ENCODE measurements around the gene IL12RB1.
A peak's percentile ranks its signal among the peaks of the same experiment; 100 is the strongest.

Gene IL12RB1

DNA sequence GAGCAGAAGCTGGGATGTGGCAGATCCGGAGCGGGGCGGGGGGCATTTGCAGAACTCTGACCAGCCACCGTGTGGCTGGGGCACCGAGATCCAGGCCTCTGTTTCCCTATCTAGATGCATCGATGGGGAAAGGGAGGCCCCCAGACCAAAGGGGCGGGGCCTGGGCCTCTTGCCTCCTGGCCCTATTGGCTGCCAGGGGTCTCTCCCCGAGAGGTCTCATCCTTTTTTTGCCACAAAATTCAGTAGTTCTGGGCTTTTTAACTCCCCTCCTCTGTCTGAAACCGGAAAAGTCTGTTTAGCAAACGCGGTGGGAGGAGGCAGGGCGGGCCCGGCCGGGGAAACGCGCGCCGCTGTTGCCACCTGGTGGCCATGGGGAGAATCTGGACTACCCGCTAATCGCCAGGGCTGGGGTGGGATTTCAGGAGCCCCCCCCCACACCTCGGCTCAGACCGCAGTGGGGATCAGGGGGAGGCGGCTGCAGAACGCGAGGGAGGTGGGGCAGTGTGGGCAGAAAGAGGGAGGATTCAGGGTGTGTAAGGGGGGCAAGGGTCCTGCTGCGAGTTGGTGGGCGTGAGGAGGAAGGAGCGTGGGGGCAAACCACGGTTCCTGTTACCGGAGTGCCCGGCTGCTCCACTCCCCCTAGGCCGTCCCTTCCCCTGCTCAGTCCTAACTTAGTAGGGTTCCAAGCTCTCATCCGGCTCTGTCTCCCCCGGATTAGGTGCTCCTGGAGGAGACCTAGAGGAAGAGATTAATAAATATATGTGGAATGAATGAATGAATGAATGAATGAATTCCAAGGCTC lies 28.3 kb downstream of the IL12RB1 start:
- peak overlapping the region in 1 of 2 donors; percentile 27 for H3K4me3 ChIP-seq (ENCODE audit: low read depth in 1 of 2, low read length in 2 of 2)
- H3K36me3 ChIP-seq (ENCODE audit: insufficient read depth, low read length) = no peaks in the 10 kb centered on the region
- no peaks in the 10 kb centered on the region for H3K9me3 ChIP-seq (ENCODE audit: low read length)
- H3K27ac ChIP-seq (ENCODE audit: low read depth, low read length) = peak overlapping the region; percentile 62
- no peaks in the 10 kb centered on the region for H3K27me3 ChIP-seq (ENCODE audit: control insufficient read depth in 1 of 2, insufficient read depth in 2 of 2, low read length in 2 of 2)
- H3K9ac ChIP-seq (ENCODE audit: low read length) = no peak overlapping the region
- peaks cover 7% of the 10 kb centered on the region for H3K4me1 ChIP-seq (ENCODE audit: insufficient read depth, low read length)

DNA sequence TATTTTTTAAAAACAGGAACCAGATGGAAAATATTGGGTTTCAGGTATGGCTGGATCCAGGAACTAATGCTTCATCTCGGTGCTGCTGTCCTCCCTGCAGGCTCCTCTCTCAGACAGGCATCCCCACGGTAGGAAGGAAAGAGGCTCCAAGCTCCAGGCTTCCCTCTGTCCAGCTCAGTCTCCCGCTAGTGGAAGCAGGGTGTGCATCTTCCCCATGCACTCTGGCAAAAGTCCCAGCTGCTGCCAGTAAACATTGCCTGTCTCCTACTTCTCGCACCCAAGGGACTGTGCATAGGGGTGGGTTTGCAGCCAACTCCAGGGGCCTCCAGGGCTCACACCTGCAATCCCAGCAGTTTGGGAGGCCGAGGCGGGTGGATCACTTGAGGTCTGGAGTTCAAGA lies 29.2 kb downstream of the IL12RB1 start:
- Histone ChIP-seq H3K4me3 (ENCODE audit: low read depth in 1 of 2, low read length in 2 of 2) (no peak overlapping the region), H3K36me3 (ENCODE audit: insufficient read depth, low read length) (no peaks in the 10 kb centered on the region), H3K4me1 (ENCODE audit: insufficient read depth, low read length) (peaks cover 7% of the 10 kb centered on the region), H3K27ac (ENCODE audit: low read depth, low read length) (no peak overlapping the region), H3K9ac (ENCODE audit: low read length) (no peak overlapping the region), H3K9me3 (ENCODE audit: low read length) (no peaks in the 10 kb centered on the region), H3K27me3 (ENCODE audit: control insufficient read depth in 1 of 2, insufficient read depth in 2 of 2, low read length in 2 of 2) (no peaks in the 10 kb centered on the region)

DNA sequence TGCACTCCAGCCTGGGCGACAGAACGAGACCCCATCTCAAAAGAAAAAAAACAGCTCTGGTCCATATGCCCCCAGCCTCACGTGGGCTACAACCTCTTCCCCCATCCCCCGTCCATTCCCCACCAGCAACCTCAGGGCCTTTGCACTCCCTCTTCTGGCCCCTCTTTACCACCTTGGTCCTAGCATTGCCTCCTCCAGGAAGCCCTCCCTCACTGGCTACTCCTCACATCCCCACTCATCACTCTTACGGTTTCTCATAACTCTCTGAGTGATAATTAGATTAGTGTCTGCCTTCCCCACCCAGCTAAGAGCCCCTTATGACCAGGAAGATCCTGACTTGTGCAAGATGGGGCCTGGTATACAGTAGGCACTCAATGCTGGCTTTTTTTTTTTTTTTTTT lies 30.8 kb downstream of the IL12RB1 start:
- Histone ChIP-seq H3K36me3 (ENCODE audit: insufficient read depth, low read length) (no peaks in the 10 kb centered on the region), H3K9ac (ENCODE audit: low read length) (no peak overlapping the region), H3K27ac (ENCODE audit: low read depth, low read length) (no peak overlapping the region), H3K9me3 (ENCODE audit: low read length) (no peaks in the 10 kb centered on the region), H3K27me3 (ENCODE audit: control insufficient read depth in 1 of 2, insufficient read depth in 2 of 2, low read length in 2 of 2) (peaks cover 0 to 4% of the 10 kb centered on the region in 2 donors), H3K4me3 (ENCODE audit: low read depth in 1 of 2, low read length in 2 of 2) (no peak overlapping the region), H3K4me1 (ENCODE audit: insufficient read depth, low read length) (peaks cover 12% of the 10 kb centered on the region)

DNA sequence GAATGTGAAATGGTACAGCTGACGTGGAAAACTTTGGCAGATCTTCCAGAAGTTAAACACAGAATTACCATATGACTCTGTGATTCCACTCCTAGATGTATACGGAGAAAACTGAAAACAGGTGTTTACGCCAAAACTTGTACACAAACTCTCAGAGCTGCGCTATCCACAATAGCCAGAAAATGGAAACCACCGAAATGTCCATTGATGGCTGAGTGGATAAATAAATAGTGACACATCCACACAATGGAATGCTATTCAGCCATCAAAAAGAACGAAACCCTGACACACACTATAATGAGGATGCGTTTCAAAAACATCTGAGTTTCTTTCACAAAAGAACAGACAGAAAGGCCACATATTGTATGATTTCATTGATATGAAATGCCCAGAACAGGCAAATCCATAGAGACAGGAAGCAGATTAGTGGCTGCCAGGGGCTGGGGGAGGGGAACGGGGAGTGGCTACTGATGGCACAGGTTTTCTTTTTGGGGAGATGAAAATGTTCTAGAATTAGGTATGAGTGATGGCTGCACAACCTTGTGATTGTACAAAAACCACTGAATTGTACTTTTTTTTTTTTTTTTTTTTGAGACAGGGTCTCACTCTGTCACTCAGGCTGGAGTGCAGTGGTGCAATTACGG lies 33.0 kb downstream of the IL12RB1 start:
- Histone ChIP-seq H3K36me3 (ENCODE audit: insufficient read depth, low read length) (no peaks in the 10 kb centered on the region), H3K4me1 (ENCODE audit: insufficient read depth, low read length) (peaks cover 11% of the 10 kb centered on the region), H3K4me3 (ENCODE audit: low read depth in 1 of 2, low read length in 2 of 2) (no peak overlapping the region), H3K9ac (ENCODE audit: low read length) (no peak overlapping the region), H3K27ac (ENCODE audit: low read depth, low read length) (no peak overlapping the region), H3K9me3 (ENCODE audit: low read length) (no peaks in the 10 kb centered on the region), H3K27me3 (ENCODE audit: control insufficient read depth in 1 of 2, insufficient read depth in 2 of 2, low read length in 2 of 2) (peaks cover 0 to 4% of the 10 kb centered on the region in 2 donors)

DNA sequence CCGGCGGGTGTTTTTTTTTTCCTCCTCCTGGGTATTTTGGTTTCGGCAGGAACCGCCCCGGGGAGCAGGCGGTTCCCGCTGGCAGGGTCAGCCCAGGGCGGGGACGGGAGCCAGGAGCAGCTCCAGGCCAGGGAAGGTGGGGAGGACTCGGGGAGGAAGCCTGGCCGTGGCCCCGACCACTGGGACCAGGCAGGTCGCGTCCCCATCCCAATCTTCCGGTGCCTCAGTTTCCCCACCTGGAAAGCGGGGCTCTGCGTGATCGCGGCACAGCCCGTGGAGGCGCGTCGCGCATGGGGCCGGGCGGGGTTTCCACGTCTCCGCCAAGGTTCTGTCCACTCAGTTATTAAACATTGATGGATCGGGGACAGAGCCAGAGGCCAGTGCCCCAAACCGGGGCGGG lies 34.8 kb downstream of the IL12RB1 start:
- Histone ChIP-seq H3K27ac (ENCODE audit: low read depth, low read length) (no peak overlapping the region), H3K36me3 (ENCODE audit: insufficient read depth, low read length) (no peaks in the 10 kb centered on the region), H3K4me3 (ENCODE audit: low read depth in 1 of 2, low read length in 2 of 2) (no peak overlapping the region), H3K9ac (ENCODE audit: low read length) (no peak overlapping the region), H3K27me3 (ENCODE audit: control insufficient read depth in 1 of 2, insufficient read depth in 2 of 2, low read length in 2 of 2) (peaks cover 0 to 4% of the 10 kb centered on the region in 2 donors), H3K4me1 (ENCODE audit: insufficient read depth, low read length) (peaks cover 5% of the 10 kb centered on the region), H3K9me3 (ENCODE audit: low read length) (no peaks in the 10 kb centered on the region)

DNA sequence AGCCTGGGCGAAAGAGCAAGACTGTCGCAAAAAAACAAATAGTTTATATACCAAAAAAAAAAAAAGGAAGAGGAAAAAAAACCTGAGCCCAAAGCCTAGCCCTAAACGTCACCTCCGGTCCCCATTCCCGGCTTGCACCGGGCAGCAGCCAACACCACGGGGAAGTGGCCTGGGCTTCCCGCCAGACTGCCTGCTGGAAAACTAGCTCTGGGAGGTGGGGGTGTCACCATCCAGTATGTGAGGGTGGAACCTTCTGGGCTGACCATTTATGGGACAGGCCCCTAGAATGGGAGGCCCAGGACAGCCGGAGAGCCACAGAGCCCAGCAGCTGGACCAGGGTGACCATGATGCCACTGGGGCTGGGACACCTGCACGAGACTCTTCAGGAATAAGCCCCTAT lies 37.3 kb downstream of the IL12RB1 start:
- no peak overlapping the region for H3K4me3 ChIP-seq (ENCODE audit: low read depth in 1 of 2, low read length in 2 of 2)
- H3K9ac ChIP-seq (ENCODE audit: low read length) = no peak overlapping the region
- H3K4me1 ChIP-seq (ENCODE audit: insufficient read depth, low read length) = peaks cover 5% of the 10 kb centered on the region
- H3K27ac ChIP-seq (ENCODE audit: low read depth, low read length) = no peak overlapping the region
- H3K9me3 ChIP-seq (ENCODE audit: low read length) = no peaks in the 10 kb centered on the region
- peaks cover 0 to 4% of the 10 kb centered on the region in 2 donors for H3K27me3 ChIP-seq (ENCODE audit: control insufficient read depth in 1 of 2, insufficient read depth in 2 of 2, low read length in 2 of 2)
- no peaks in the 10 kb centered on the region for H3K36me3 ChIP-seq (ENCODE audit: insufficient read depth, low read length)

DNA sequence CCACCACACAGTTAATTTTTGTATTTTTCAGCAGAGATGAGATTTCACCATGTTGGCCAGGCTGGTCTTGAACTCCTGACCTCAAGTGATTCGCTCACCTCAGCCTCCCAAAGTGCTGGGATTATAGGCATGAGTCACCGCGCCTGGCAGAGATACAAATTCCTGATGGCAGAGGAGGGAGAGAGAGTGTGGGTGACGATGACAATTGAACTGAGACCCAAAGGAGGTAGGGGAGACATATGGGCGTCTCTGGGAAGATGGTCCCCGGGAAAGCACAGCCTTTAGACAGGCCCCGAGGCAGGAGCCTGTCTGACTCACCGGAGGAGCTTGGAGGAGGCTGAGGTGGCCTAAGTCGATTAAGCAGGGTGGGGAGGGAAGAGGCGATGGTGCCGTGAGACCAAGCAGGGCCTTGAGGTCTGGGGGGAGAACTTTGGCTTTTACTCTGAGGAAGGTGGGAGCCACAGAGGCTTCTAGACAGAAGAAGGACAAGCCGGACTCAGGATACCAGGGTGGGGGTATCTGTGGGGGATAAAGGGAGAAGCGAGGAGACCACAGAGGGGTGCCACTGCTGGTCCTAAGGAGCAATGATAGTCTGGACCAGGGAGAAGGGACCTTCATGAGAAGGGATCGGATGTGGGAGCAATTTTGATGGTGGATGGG lies 40.5 kb downstream of the IL12RB1 start:
- H3K27ac ChIP-seq (ENCODE audit: low read depth, low read length) = no peak overlapping the region
- no peak overlapping the region for H3K4me3 ChIP-seq (ENCODE audit: low read depth in 1 of 2, low read length in 2 of 2)
- H3K4me1 ChIP-seq (ENCODE audit: insufficient read depth, low read length) = no peaks in the 10 kb centered on the region
- H3K9me3 ChIP-seq (ENCODE audit: low read length) = peaks cover 2% of the 10 kb centered on the region
- H3K27me3 ChIP-seq (ENCODE audit: control insufficient read depth in 1 of 2, insufficient read depth in 2 of 2, low read length in 2 of 2) = no peaks in the 10 kb centered on the region
- H3K9ac ChIP-seq (ENCODE audit: low read length) = no peak overlapping the region
- H3K36me3 ChIP-seq (ENCODE audit: insufficient read depth, low read length) = no peaks in the 10 kb centered on the region

DNA sequence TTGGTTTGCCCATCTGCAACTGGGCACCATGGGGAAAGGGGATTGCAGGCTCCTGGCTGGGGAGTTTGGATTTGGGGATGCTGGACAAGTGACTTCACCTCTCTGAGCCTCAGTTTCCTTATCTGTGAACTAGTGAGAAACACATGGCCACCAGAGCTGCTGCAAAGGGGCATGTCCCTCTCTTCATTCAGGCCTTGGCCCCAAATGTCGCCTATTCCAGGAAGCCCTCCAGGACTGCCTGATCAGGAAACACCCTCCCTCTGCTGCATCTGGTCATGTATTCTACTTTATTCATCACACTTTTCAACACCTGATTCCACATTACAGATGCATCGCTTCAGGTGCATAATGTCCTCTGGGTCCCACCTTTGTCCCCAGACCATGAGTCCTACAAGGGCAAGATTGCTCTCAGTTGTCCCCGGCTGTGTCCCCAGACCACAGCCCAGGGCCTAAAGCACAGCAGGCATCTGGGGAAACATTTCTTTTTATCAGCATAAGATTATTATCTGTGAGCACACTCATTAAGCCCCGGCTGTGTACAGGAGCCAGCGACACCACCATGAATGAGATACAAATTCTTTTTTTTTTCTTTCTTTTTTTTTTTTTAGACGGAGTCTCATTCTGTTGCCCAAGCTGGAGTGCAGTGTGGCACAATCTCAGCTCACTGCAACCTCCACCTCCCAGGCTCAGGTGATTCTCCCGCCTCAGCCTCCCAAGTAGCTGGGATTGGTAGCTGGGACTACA lies 41.3 kb downstream of the IL12RB1 start:
- peak overlapping the region; percentile 63 for H3K27ac ChIP-seq (ENCODE audit: low read depth, low read length)
- H3K9ac ChIP-seq (ENCODE audit: low read length) = peak overlapping the region; percentile 49
- H3K4me3 ChIP-seq (ENCODE audit: low read depth in 1 of 2, low read length in 2 of 2) = peak overlapping the region; percentile 42 to 74
- no peaks in the 10 kb centered on the region for H3K36me3 ChIP-seq (ENCODE audit: insufficient read depth, low read length)
- no peaks in the 10 kb centered on the region for H3K4me1 ChIP-seq (ENCODE audit: insufficient read depth, low read length)
- H3K9me3 ChIP-seq (ENCODE audit: low read length) = peaks cover 5% of the 10 kb centered on the region
- no peaks in the 10 kb centered on the region for H3K27me3 ChIP-seq (ENCODE audit: control insufficient read depth in 1 of 2, insufficient read depth in 2 of 2, low read length in 2 of 2)

DNA sequence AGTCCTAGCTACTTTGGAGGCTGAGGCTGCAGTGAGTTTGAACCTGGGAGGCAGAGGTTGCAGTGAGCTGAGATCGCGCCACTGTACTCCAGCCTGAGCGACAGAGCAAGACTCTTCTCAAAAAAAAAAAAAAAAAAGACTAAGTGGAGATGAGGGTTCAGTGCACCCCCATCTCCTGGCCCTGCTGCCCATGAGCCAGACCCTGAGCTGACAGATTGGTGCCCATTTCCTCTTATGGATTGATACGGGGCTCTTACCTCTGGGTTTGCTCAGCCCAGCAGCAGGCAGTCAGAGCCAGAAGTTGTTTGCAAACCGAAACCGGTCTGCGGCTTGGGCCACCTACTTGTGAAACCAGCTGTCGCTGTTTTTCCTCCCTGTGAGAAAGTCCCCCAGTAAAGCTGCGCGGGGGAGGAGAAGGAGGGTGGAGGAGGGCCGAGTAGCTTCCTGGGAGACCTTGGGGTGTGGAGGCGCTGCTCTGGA lies 41.9 kb downstream of the IL12RB1 start:
- H3K4me3 ChIP-seq (ENCODE audit: low read depth in 1 of 2, low read length in 2 of 2) = peak overlapping the region; percentile 42 to 74

DNA sequence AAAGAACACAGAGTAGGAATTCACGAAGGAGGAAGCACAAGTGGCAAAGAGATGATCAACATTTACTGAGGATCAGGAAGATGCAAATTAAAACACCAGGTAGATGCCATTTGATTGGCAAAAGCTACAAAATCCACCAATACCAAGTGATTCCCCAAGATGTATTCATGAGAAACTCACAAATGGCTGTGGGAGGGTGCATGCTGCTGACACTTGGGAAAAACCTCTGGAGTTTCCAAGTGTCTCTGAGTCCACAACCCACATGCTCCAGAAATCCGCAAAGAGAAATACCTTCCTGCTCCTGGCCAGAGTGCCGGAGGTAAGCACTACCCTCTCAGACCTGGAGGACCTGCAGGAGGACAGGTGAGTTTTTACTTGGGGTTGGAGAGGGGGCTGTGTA lies 43.1 kb downstream of the IL12RB1 start:
- Histone ChIP-seq H3K9ac (ENCODE audit: low read length) (no peak overlapping the region), H3K27me3 (ENCODE audit: control insufficient read depth in 1 of 2, insufficient read depth in 2 of 2, low read length in 2 of 2) (no peaks in the 10 kb centered on the region), H3K4me1 (ENCODE audit: insufficient read depth, low read length) (no peaks in the 10 kb centered on the region), H3K9me3 (ENCODE audit: low read length) (peaks cover 5% of the 10 kb centered on the region), H3K27ac (ENCODE audit: low read depth, low read length) (no peak overlapping the region), H3K4me3 (ENCODE audit: low read depth in 1 of 2, low read length in 2 of 2) (no peak overlapping the region), H3K36me3 (ENCODE audit: insufficient read depth, low read length) (no peaks in the 10 kb centered on the region)

More for the DNA sequence above, 41.9 kb downstream of the IL12RB1 start:
- H3K9ac ChIP-seq (ENCODE audit: low read length) = peak overlapping the region; percentile 49
- H3K36me3 ChIP-seq (ENCODE audit: insufficient read depth, low read length) = no peaks in the 10 kb centered on the region
- no peaks in the 10 kb centered on the region for H3K27me3 ChIP-seq (ENCODE audit: control insufficient read depth in 1 of 2, insufficient read depth in 2 of 2, low read length in 2 of 2)
- H3K27ac ChIP-seq (ENCODE audit: low read depth, low read length) = peak overlapping the region; percentile 63
- no peaks in the 10 kb centered on the region for H3K4me1 ChIP-seq (ENCODE audit: insufficient read depth, low read length)
- peaks cover 5% of the 10 kb centered on the region for H3K9me3 ChIP-seq (ENCODE audit: low read length)

DNA sequence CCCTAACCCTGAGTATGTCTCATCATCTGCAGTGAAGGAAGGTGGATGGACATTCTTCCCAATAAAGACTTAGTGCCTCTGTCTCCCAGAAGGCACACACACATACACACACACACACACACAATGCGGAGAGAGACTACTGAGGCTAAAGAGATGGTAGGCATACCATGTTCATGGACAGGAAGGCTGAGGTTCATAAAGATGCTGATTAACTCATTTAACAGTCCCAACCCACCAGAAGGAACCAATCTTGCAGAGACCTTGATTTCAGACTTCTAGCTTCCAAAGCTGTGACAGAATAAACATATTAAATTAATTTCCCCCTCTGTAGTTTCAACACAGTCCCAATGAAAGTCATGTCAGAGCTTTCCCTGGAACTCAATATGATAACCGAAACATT lies 45.7 kb downstream of the IL12RB1 start:
- Histone ChIP-seq H3K36me3 (ENCODE audit: insufficient read depth, low read length) (no peaks in the 10 kb centered on the region), H3K27me3 (ENCODE audit: control insufficient read depth in 1 of 2, insufficient read depth in 2 of 2, low read length in 2 of 2) (no peaks in the 10 kb centered on the region), H3K27ac (ENCODE audit: low read depth, low read length) (no peak overlapping the region), H3K9me3 (ENCODE audit: low read length) (peaks cover 5% of the 10 kb centered on the region), H3K9ac (ENCODE audit: low read length) (no peak overlapping the region), H3K4me3 (ENCODE audit: low read depth in 1 of 2, low read length in 2 of 2) (no peak overlapping the region), H3K4me1 (ENCODE audit: insufficient read depth, low read length) (no peaks in the 10 kb centered on the region)
